Measurements from ENCODE around the gene THAP4.

Gene THAP4

DNA sequence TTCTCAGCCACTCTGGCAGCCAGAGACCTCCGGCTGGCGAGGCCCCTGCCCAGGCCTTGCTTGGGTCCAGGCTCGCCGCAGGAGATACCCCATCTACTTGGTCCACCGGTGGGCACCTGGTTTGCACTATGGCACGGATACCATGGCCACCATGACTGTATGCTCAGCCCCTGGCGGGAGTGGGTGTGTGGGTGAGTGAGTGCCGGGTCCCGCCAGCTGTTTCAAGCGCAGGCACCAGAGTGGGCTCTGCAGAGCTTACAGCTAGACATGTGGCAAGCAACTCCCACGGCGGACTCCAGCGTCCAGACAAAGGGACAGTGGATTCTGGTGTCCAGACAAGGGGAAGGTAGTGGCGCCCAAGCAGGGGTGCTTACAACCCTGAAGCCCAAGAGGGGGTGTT is 2.0 kb upstream of the THAP4 start:
- DNase-seq (ENCODE audit: low read depth): no peak

DNA sequence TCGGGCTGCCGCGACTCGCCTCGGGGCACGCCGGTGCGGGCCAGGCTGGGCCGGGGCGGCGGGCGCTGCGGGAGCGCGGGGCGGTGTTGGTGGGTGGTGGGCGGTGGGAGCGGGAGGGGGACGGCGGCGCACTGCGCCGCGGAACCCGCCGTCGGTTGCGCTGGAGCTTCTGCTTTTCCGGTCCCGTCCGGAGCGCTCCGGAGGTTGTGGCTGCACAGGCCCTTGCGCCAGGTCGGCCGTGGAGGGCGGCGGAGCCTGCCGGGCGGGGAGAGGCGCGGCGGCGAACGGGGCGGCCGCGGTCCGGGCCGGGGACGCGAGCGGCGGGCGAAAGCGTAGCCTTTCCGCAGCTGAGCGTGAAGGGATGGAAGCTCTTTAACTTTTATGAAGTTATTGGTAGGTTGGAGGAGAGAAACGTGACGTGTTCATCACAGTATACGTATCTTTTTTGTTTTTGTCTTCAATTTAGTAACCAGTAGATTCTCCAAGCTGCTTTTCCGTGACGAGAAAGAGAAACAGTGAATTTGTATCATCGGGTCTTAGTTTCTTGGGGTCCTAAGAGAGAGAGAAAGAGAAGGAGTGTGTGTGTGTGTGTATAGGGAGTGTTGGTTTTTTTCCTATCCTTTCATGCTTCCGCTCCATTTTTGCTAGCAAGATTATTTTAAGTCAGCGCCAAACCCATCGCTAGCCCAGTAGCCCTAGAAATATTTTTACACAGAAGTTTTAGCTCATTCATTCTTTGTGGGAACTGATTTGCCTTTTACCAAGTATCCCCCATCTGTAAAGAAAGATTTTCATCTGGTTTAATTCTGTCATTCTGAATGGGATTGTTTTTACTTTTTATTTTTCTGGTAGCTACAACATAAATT is 1.1 kb upstream of the THAP4 start:
- DNase-seq (ENCODE audit: low read depth): no peak

DNA sequence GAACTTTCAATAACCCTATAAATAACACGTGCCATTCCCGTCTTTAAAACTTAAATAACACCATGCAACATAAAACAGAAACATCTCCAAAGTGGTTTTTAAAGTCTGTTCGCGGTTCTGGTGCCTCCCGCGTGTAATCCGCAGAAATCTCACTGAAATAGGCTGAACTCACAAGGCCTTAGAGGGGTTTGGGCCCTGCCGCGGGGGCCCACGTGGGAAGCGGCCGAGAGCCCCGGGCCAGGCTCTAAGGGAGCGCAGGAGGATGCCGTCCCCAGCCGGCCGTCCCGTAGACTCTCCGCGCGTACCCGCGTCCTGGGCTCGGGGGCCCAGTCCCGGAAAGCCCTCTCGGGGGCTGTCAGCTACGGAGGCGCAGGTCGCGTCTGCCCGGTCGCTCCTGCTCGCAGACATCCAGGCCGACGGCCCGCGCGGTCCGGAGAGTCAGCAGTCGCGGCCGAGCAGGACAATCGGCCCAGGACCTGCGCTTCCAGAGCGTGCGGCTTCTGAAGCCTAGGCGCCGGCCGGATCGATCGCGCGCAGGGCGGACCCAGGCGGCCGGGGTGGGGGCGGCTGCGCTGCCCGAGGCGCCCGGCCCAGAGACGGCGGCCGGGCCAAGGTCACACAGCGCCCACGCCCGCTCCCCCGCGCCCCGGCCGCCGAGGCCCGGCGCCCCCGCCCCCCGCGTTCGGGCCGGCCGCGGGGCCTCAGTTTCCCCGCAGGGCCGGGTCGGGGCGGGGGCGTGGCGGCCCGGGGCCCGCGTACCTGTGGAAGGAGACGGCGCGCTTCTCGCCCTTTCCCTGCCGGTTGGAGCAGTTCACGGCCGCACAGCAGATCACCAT is 558 bp downstream of the THAP4 start:
- no peak for DNase-seq (ENCODE audit: low read depth)

DNA sequence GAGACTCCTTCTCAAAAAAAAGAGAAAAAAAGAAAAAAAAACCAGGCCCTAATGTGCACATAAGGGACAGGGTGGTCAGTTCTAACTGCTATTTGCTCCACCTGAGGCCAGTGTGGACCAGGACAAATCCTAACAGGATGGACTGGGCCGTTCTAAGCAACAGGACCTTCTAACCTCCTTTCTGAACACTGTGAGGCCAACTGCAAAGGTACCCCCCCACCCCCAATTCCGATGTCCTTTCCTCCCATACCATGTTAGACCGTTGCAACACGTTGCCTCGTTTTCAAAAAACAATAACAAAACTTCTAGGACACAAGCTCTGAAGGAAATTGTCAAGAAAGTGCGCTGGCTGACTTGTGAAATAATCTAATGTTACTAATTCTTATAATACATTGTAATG is 1.2 kb downstream of the THAP4 start:
- DNase-seq (ENCODE audit: low read depth): no peak

DNA sequence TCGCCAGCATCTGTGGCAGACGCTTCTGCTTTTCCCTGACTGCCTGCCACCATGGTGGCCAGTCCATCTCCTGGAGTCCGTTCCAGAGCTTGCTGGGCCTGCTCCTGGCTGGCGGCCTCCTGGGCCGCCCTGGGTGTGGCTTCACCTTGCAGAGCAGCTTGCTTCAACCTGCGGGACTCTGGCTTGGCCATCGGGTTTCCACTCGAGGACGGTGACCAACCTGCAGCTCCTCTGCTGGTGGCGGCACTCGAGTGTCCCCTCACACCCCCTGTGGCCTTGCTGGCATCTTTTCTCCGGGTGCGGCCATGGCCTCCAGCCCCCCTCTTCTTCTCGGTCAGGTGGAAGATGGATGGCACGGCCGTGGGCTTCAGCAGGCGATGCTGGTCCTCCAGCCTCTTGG is 3.4 kb downstream of the THAP4 start:
- no peak for DNase-seq (ENCODE audit: low read depth)

DNA sequence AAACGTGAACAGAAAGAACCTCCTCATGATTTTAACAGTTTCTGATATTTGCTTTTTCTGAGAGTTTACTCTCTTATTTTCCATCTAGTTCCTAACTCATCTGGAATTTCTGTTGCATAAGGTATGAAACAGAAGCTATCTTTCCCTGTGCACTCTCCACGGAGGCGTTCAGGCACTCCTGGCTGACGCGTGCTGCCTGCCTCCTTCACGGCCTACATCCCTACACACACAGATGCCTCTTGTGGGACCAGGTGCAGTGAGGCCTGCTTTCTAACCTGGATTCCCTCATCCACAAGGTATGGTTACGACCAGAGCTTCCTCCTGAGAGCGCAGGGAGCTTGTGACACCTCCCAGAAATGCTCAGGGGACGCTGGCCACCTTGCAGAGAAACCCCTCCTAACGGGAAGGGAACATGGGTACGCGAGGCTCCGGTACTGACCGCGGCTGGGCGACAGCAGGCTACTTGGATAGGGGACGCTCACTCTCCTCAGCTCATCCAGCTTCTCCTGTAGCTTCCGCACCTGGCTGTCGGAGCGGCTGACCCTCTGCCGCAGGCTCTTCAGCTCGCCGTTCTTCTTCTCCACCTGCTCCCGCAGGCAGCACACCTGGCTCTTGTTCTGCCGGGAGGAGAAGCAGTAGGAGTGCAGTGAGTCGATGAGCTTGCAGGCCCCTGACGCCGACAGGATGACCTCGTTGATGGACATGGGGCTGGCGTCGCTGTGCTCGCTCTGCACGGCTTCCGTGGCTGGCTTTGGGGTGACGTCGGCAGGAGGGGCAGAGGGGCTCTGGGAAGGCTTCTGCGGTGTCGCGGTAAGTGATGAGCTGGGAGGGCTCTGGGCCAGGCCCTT is 4.3 kb downstream of the THAP4 start:
- no peak for DNase-seq (ENCODE audit: low read depth)

- no peak for DNase-seq (ENCODE audit: low read depth)
These were observed 7.1 kb downstream of the THAP4 start for GRCh38 chr2:241629762-241630435.

- DNase-seq (ENCODE audit: low read depth): no peak
These were observed 9.3 kb downstream of the THAP4 start for GRCh38 chr2:241627675-241628074.

- no peak for DNase-seq (ENCODE audit: low read depth)
These were observed 16.6 kb downstream of the THAP4 start for GRCh38 chr2:241620419-241620769.

GRCh38 chr2:241619597-241620418 is 17.1 kb downstream of the THAP4 start:
- DNase-seq (ENCODE audit: low read depth): no peak

GRCh38 chr2:241618829-241619228 is 18.1 kb downstream of the THAP4 start:
- DNase-seq (ENCODE audit: low read depth): no peak

DNA sequence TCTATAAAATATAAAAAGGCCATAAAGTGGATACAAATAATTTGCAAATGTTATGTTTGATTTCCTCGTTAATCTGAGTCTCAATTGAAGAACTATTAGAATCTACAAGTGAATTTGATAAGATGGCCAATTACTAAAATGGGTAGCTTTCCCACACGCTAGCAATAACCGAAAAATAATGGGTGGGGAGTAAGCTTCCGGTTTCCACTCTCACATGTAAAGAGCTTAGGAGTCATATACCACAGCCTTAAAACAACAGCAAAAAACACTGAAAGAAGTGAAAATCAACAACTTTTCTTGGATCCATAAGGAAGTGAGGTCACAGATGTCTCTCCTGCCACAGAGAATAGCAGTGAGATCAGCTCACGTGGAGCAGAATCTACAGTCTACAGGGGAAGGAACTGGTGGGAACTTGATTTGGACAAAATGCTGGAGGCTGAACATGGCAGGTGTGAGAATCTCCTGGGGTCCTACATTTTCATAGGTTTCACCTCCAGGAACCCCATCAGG is 18.6 kb downstream of the THAP4 start:
- no peak for DNase-seq (ENCODE audit: low read depth)

DNA sequence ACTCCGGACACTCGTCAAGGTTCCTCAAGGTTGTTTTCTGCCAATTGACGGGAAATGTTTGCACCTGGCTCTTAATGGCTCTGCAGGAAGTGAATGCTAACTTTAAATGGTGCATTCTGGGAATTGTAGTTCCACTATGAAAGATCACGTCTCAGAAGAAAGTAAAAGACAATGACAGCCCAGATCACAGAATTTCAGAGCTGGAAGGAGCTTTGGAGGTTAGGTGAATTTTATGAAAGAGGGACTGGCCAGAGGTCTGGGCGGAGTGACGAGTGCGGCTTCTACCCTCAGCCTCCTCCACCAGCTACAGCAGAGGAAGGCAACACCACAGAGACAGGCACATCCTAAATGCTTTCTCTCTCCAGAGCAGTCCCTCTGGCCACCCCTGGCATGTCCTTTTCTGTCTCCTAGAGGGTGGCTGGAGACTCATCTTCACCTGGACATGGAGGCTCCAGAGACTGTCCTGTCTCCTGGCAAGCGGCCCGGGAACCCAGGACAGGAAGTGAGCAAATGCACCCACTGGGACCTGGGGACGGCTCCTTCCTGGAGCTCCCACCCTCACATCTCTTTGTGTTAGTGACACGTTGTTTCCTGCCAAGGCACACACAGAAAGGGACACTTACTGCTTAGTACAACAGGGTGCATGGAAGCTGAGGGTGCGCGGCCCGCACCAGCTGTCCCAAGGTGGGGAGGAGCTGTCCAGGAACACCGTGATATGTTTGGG is 19.4 kb downstream of the THAP4 start:
- DNase-seq (ENCODE audit: low read depth): no peak

- DNase-seq (ENCODE audit: low read depth): no peak
These were observed 20.5 kb downstream of the THAP4 start for GRCh38 chr2:241616168-241617125.

DNA sequence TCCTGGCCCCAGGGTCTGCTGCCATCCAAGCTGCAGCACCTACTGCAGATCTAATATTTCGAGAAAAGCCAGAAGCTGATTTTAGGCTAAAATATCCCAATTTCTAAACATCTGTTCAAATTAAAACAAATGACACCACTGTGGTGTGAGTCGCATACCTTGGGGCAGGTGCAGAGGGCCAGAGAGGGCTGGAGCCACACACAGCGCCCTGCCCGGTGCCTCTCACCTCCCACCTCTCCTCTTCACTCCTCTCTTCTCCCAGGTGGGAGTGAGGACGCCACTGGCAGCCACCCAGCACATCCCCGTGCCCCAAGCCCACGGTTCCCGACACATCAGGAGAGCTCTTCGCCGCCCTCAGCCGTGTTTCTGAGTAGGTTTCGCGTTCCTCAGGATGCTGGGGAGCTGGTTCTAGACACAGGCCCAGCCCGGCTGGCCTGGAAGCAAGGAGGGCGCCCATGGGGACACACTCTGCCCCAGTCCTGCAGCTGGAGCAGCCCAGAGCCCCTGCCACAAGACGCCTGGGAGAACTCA is 21.4 kb downstream of the THAP4 start:
- DNase-seq (ENCODE audit: low read depth): no peak

- no peak for DNase-seq (ENCODE audit: low read depth)
These were observed 21.9 kb downstream of the THAP4 start for GRCh38 chr2:241615041-241615440.

- no peak for DNase-seq (ENCODE audit: low read depth)
These were observed 23.8 kb downstream of the THAP4 start for GRCh38 chr2:241613017-241613780.

Measured in GM04504 (cell line).